Measurements from ENCODE around the gene GFPT1. TPM values are rescaled to one million over a fixed set of nuclear protein-coding genes. Genes with fewer than 3 reads are reported as not detected.

Gene GFPT1
- total and polyA plus RNA-seq, 12 donors, result 5.5 to 96.5 (median 29.0) TPM

- 75 to 85% (median 79%) methylated on average over 3 of the region's 3 CpGs for WGBS, 4 donors
- H3K36me3 ChIP-seq (replicated peaks in 1 of 2), result no peaks in the 10 kb centered on the region
Measured at GRCh38 chr2:69300650-69301049, 86.4 kb downstream of the GFPT1 start.

GRCh38 chr2:69299772-69300516 lies 87.1 kb downstream of the GFPT1 start:
- no peak for TF ChIP-seq POLR2A (IDR thresholded peaks at IDR 0.05)
- TF ChIP-seq, protein P1, sequence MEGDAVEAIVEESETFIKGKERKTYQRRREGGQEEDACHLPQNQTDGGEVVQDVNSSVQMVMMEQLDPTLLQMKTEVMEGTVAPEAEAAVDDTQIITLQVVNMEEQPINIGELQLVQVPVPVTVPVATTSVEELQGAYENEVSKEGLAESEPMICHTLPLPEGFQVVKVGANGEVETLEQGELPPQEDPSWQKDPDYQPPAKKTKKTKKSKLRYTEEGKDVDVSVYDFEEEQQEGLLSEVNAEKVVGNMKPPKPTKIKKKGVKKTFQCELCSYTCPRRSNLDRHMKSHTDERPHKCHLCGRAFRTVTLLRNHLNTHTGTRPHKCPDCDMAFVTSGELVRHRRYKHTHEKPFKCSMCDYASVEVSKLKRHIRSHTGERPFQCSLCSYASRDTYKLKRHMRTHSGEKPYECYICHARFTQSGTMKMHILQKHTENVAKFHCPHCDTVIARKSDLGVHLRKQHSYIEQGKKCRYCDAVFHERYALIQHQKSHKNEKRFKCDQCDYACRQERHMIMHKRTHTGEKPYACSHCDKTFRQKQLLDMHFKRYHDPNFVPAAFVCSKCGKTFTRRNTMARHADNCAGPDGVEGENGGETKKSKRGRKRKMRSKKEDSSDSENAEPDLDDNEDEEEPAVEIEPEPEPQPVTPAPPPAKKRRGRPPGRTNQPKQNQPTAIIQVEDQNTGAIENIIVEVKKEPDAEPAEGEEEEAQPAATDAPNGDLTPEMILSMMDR (IDR thresholded peaks at IDR 0.05), result no peak
- intact Hi-C loops (cut with DNase I), result loop anchor here in 1 of 2 donors (10.0 kb wide), 2 partner anchors 95 to 355 kb away; no protein-coding TSS in a partner anchor
- Histone ChIP-seq H3K36me3 (replicated peaks in 1 of 2) (no peaks in the 10 kb centered on the region), H3K9me3 (replicated peaks in 1 of 3) (no peaks in the 10 kb centered on the region), H3K4me1 (replicated peaks in 1 of 2) (peaks cover 0 to 9% of the 10 kb centered on the region in 2 donors), H3K27me3 (no peaks in the 10 kb centered on the region), H3K27ac (no peak overlapping the region), H3K4me3 (no peak overlapping the region)
- no peak for DNase-seq
- 50 to 88% (median 74%) methylated on average over 4 of the region's 4 CpGs for WGBS, 4 donors

More at GRCh38 chr2:69300650-69301049, 86.4 kb downstream of the GFPT1 start:
- intact Hi-C loops (cut with DNase I), result loop anchor here in 1 of 2 donors (10.0 kb wide), 1 partner anchor 356 kb away; no protein-coding TSS in a partner anchor
- Histone ChIP-seq H3K9me3 (replicated peaks in 1 of 3) (no peaks in the 10 kb centered on the region), H3K4me1 (replicated peaks in 1 of 2) (peaks cover 0 to 9% of the 10 kb centered on the region in 2 donors), H3K27me3 (no peaks in the 10 kb centered on the region), H3K4me3 (no peak overlapping the region), H3K27ac (no peak overlapping the region)
- DNase-seq, result no peak
- TF ChIP-seq POLR2A (IDR thresholded peaks at IDR 0.05), result no peak

- no peak overlapping the region for H3K4me3 ChIP-seq
- intact Hi-C loops (cut with DNase I), result loop anchor here in 1 of 2 donors (10.0 kb wide), 1 partner anchor 94 kb away; no protein-coding TSS in a partner anchor
- no peaks in the 10 kb centered on the region for H3K27me3 ChIP-seq
- 36 to 75% (median 64%) methylated on average over 2 to 4 of the region's 4 CpGs for WGBS, 4 donors
- no peaks in the 10 kb centered on the region for H3K9me3 ChIP-seq (replicated peaks in 1 of 3)
- H3K4me1 ChIP-seq (replicated peaks in 1 of 2), result peaks cover 0 to 9% of the 10 kb centered on the region in 2 donors
- H3K36me3 ChIP-seq (replicated peaks in 1 of 2), result no peaks in the 10 kb centered on the region
- peak in 2 of 7 donors; percentile 37 to 53 for DNase-seq
- TF ChIP-seq, protein P1 (IDR thresholded peaks at IDR 0.05), result no peak
- no peak for TF ChIP-seq POLR2A (IDR thresholded peaks at IDR 0.05)
- H3K27ac ChIP-seq, result peak overlapping the region in 3 of 5 donors; percentile 37 to 51 (median 44)
Measured at GRCh38 chr2:69298862-69299261, 88.2 kb downstream of the GFPT1 start.

GRCh38 chr2:69298261-69298660 lies 88.8 kb downstream of the GFPT1 start:
- Histone ChIP-seq H3K4me1 (replicated peaks in 1 of 2) (peaks cover 0 to 9% of the 10 kb centered on the region in 2 donors), H3K27ac (peak overlapping the region in 3 of 5 donors; percentile 37 to 51 (median 44)), H3K27me3 (no peaks in the 10 kb centered on the region), H3K36me3 (replicated peaks in 1 of 2) (no peaks in the 10 kb centered on the region), H3K4me3 (no peak overlapping the region), H3K9me3 (replicated peaks in 1 of 3) (no peaks in the 10 kb centered on the region)
- 41 to 57% (median 50%) methylated on average over 5 to 7 of the region's 7 CpGs for WGBS, 4 donors
- peak; percentile 46 to 80 (median 76) for DNase-seq
- intact Hi-C loops (cut with DNase I), result loop anchor here in 1 of 2 donors (10.0 kb wide), 1 partner anchor 93 kb away; no protein-coding TSS in a partner anchor
- TF ChIP-seq, protein P1 (IDR thresholded peaks at IDR 0.05), result no peak
- TF ChIP-seq POLR2A (IDR thresholded peaks at IDR 0.05), result peak in 1 of 2 donors; percentile 40

All from adrenal gland (tissue), 12 donors.